ENCODE results near the gene MEAK7. TPM values are rescaled to one million over a fixed set of nuclear protein-coding genes. Genes with fewer than 3 reads are reported as not detected.

Gene MEAK7
- polyA plus RNA-seq, 3 donors, result 2.5 to 5.0 (median 4.7) TPM

- WGBS (ENCODE audit: insufficient coverage), result 91% methylated on average over 9 of the region's 16 CpGs
- H3K4me1 Mint-ChIP-seq, result no peaks in the 10 kb centered on the region
- H3K4me2 ChIP-seq (replicated peaks; ENCODE audit: extremely low read depth, low read length, poor library complexity, severe bottlenecking), result no peak overlapping the region
- H4K20me1 ChIP-seq (ENCODE audit: insufficient read depth, low read length), result no peaks in the 10 kb centered on the region
- no peaks in the 10 kb centered on the region for H3K4me1 ChIP-seq (ENCODE audit: control insufficient read depth in 1 of 2, insufficient read depth in 2 of 2, low read length in 2 of 2)
- H3K4me3 ChIP-seq (replicated peaks in 1 of 3; ENCODE audit: low read depth in 2 of 3, low read length in 3 of 3), result no peak overlapping the region
- peaks cover 0 to 2% (median 0%) of the 10 kb centered on the region in 3 donors for H3K27me3 Mint-ChIP-seq (ENCODE audit: low read depth in 3 of 3)
- H3K36me3 ChIP-seq (replicated peaks in 1 of 2; ENCODE audit: control insufficient read depth in 1 of 2, insufficient read depth in 2 of 2, low read length in 2 of 2), result peaks cover 0 to 26% of the 10 kb centered on the region in 2 donors
- DNase-seq, result no peak
- intact Hi-C loops (cut with micrococcal nuclease), result no loop called here
- H3K27ac ChIP-seq (ENCODE audit: low read depth in 1 of 2, low read length in 2 of 2), result no peak overlapping the region
- no peak overlapping the region for H3K9ac ChIP-seq (ENCODE audit: insufficient read depth, low read length, poor library complexity, severe bottlenecking)
- H2AFZ ChIP-seq (ENCODE audit: insufficient read depth, low read depth, low read length, poor library complexity, severe bottlenecking), result no peak overlapping the region
- H3K27me3 ChIP-seq (ENCODE audit: control insufficient read depth in 2 of 2, insufficient read depth in 2 of 2, low read length in 2 of 2), result no peaks in the 10 kb centered on the region
- TF ChIP-seq, protein P1, sequence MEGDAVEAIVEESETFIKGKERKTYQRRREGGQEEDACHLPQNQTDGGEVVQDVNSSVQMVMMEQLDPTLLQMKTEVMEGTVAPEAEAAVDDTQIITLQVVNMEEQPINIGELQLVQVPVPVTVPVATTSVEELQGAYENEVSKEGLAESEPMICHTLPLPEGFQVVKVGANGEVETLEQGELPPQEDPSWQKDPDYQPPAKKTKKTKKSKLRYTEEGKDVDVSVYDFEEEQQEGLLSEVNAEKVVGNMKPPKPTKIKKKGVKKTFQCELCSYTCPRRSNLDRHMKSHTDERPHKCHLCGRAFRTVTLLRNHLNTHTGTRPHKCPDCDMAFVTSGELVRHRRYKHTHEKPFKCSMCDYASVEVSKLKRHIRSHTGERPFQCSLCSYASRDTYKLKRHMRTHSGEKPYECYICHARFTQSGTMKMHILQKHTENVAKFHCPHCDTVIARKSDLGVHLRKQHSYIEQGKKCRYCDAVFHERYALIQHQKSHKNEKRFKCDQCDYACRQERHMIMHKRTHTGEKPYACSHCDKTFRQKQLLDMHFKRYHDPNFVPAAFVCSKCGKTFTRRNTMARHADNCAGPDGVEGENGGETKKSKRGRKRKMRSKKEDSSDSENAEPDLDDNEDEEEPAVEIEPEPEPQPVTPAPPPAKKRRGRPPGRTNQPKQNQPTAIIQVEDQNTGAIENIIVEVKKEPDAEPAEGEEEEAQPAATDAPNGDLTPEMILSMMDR (IDR thresholded peaks at IDR 0.05), result no peak
- peaks cover 33 to 73% of the 10 kb centered on the region in 2 donors for H3K36me3 Mint-ChIP-seq
- H3K27ac Mint-ChIP-seq, result peak overlapping the region in 2 of 7 donors; percentile 8 to 25
- peaks cover 0 to 1% (median 0%) of the 10 kb centered on the region in 7 donors for H3K9me3 Mint-ChIP-seq
- no peaks in the 10 kb centered on the region for H3K9me3 ChIP-seq (replicated peaks in 1 of 2; ENCODE audit: control insufficient read depth in 1 of 2, insufficient read depth in 1 of 2, low read length in 2 of 2)
- H3K4me3 Mint-ChIP-seq, result no peak overlapping the region
- H3K79me2 ChIP-seq (ENCODE audit: insufficient read depth, low read length), result no peaks in the 10 kb centered on the region
Observed at GRCh38 chr16:84485255-84486010, 19.0 kb downstream of the MEAK7 start.

DNA sequence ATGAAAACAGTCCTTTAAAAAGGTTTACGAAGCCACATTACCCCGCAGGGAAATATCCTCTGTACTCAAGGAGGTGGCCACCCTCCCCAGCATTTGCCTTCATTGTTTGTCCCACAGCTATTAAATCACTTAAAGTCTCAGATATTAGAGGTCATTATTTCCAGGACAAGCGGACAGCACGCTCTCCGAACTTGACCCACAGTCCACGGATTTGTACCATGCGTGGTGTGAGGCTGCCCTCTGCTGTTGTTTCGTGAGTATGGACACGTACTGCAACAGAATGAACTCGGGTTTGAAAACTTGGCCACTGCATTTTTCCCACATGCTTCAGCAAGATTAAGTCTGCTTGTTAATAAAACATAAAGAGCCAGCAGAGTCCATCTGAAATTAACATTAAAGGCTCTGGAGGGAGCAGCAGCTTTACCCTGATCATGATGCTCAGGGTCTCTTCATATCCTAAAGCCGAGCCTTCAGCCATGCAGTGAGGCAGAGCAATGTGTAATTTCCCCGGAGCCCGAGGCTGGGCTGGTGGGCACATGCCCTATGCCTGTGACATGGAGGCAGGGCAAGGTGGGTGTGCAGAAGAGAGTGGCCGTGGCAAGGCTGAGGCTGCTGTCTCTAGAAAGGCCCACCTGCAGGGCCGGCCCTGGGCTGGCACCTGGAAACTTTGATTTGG is 19.7 kb downstream of the MEAK7 start:
- Mint-ChIP-seq H3K36me3 (peaks cover 29 to 72% of the 10 kb centered on the region in 2 donors), H3K27me3 (ENCODE audit: low read depth in 3 of 3) (peaks cover 0 to 2% (median 0%) of the 10 kb centered on the region in 3 donors), H3K9me3 (peaks cover 0 to 1% (median 0%) of the 10 kb centered on the region in 7 donors), H3K27ac (no peak overlapping the region), H3K4me1 (no peaks in the 10 kb centered on the region), H3K4me3 (no peak overlapping the region)
- TF ChIP-seq, protein P1 (IDR thresholded peaks at IDR 0.05), result peak; percentile 33
- no peak overlapping the region for H3K4me3 ChIP-seq (replicated peaks in 1 of 3; ENCODE audit: low read depth in 2 of 3, low read length in 3 of 3)
- 73% methylated on average over 11 of the region's 15 CpGs for WGBS (ENCODE audit: insufficient coverage)
- H3K4me1 ChIP-seq (ENCODE audit: control insufficient read depth in 1 of 2, insufficient read depth in 2 of 2, low read length in 2 of 2), result no peaks in the 10 kb centered on the region
- peaks cover 0 to 26% of the 10 kb centered on the region in 2 donors for H3K36me3 ChIP-seq (replicated peaks in 1 of 2; ENCODE audit: control insufficient read depth in 1 of 2, insufficient read depth in 2 of 2, low read length in 2 of 2)
- H2AFZ ChIP-seq (ENCODE audit: insufficient read depth, low read depth, low read length, poor library complexity, severe bottlenecking), result no peak overlapping the region
- no peaks in the 10 kb centered on the region for H3K79me2 ChIP-seq (ENCODE audit: insufficient read depth, low read length)
- intact Hi-C loops (cut with micrococcal nuclease), result loop anchor here in 1 of 2 donors (5.0 kb wide), 1 partner anchor 207 kb away; no protein-coding TSS in a partner anchor
- H3K9ac ChIP-seq (ENCODE audit: insufficient read depth, low read length, poor library complexity, severe bottlenecking), result no peak overlapping the region
- no peak overlapping the region for H3K4me2 ChIP-seq (replicated peaks; ENCODE audit: extremely low read depth, low read length, poor library complexity, severe bottlenecking)
- H3K27ac ChIP-seq (ENCODE audit: low read depth in 1 of 2, low read length in 2 of 2), result no peak overlapping the region
- DNase-seq, result no peak
- no peaks in the 10 kb centered on the region for H4K20me1 ChIP-seq (ENCODE audit: insufficient read depth, low read length)
- no peaks in the 10 kb centered on the region for H3K9me3 ChIP-seq (replicated peaks in 1 of 2; ENCODE audit: control insufficient read depth in 1 of 2, insufficient read depth in 1 of 2, low read length in 2 of 2)
- H3K27me3 ChIP-seq (ENCODE audit: control insufficient read depth in 2 of 2, insufficient read depth in 2 of 2, low read length in 2 of 2), result no peaks in the 10 kb centered on the region
